ENCODE measurements around the gene MRPS25.

- TF ChIP-seq CTCF (IDR thresholded peaks at IDR 0.05) (no peak), POLR2AphosphoS5 (IDR thresholded peaks at IDR 0.05) (no peak), EP300 (IDR thresholded peaks at IDR 0.05) (no peak)
These were observed 42.2 kb upstream of the MRPS25 start for GRCh38 chr3:15107075-15107947.

All from suprapubic skin (tissue), 4 donors.